Osteocyte (in vitro differentiated cells): ENCODE data around the gene KCNK18. TPM values are rescaled to one million over a fixed set of nuclear protein-coding genes. Genes with fewer than 3 reads are reported as not detected.
A peak's percentile ranks its signal among the peaks of the same experiment; 100 is the strongest.

Source experiments
- DNase-seq: peaks from one replicate; pipeline ENCODE4 v3.0.0; 2021; ENCODE audit warnings: mixed read lengths; ENCODE audit not compliant: unreplicated experiment; ENCODE audit errors: extremely low spot score
- H3K27ac Mint-ChIP-seq: one replicate; pipeline ENCODE4 v1.8.0; 2021; ENCODE audit warnings: mild to moderate bottlenecking, mixed read lengths; ENCODE audit not compliant: unreplicated experiment
- H3K27me3 Mint-ChIP-seq: one replicate; pipeline ENCODE4 v1.8.0; 2021; ENCODE audit warnings: mixed read lengths; ENCODE audit not compliant: unreplicated experiment
- H3K36me3 Mint-ChIP-seq: one replicate; pipeline ENCODE4 v1.8.0; 2021; ENCODE audit warnings: mixed read lengths; ENCODE audit not compliant: unreplicated experiment
- H3K4me1 Mint-ChIP-seq: one replicate; pipeline ENCODE4 v1.8.0; 2021; ENCODE audit warnings: mixed read lengths; ENCODE audit not compliant: unreplicated experiment
- H3K4me3 Mint-ChIP-seq: one replicate; pipeline ENCODE4 v1.8.0; 2021; ENCODE audit warnings: mild to moderate bottlenecking, moderate library complexity, mixed read lengths; ENCODE audit not compliant: unreplicated experiment
- H3K9me3 Mint-ChIP-seq: one replicate; pipeline ENCODE4 v1.8.0; 2021; ENCODE audit warnings: mixed read lengths; ENCODE audit not compliant: unreplicated experiment
- total RNA-seq: library from RNA; stranded (reverse); gene quantifications from 2 replicates; pipeline ENCODE4 v1.2.1, GENCODE V29; 2021
- TF ChIP-seq, protein P1 (sequence below): fragments of 200-600 bp; sonication (generic); IDR thresholded peaks from 2 replicates; pipeline ENCODE4 v1.5.0; 2021; ENCODE audit warnings: antibody characterized with exemption, mild to moderate bottlenecking, moderate library complexity

Gene KCNK18
- total RNA-seq, 1 donor from 2014 or later, result not detected

DNA sequence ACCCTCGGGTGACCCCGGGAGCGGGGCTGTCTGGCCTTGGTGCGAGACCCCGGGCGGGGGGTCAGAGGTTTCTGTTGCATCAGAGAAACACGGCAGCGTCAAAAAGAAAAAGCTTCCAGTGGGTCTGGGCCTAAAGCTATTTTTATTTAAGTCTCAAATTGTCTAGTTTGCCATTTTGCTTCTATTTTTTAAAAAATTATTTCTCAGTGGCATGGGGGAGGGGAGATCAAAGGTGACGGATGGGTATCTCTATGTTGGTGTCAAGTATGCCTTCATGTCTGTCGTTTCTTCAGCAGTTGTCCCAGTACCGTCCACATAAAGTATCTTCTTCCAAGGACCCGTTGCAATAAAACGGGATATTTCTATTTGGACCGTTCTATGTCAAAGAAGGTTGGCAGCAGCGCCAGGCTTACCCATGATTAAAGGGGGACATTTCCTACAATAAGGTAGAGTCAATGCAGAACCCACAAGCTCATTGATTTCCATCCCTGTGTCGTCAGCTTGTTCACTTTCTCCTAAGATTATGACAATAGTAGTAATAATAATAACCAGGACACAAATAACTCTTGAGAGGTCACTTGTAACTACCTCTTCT lies 33.2 kb upstream of the KCNK18 start:
- Mint-ChIP-seq H3K4me1 (peaks cover 31% of the 10 kb centered on the region), H3K27ac (no peak overlapping the region)

DNA sequence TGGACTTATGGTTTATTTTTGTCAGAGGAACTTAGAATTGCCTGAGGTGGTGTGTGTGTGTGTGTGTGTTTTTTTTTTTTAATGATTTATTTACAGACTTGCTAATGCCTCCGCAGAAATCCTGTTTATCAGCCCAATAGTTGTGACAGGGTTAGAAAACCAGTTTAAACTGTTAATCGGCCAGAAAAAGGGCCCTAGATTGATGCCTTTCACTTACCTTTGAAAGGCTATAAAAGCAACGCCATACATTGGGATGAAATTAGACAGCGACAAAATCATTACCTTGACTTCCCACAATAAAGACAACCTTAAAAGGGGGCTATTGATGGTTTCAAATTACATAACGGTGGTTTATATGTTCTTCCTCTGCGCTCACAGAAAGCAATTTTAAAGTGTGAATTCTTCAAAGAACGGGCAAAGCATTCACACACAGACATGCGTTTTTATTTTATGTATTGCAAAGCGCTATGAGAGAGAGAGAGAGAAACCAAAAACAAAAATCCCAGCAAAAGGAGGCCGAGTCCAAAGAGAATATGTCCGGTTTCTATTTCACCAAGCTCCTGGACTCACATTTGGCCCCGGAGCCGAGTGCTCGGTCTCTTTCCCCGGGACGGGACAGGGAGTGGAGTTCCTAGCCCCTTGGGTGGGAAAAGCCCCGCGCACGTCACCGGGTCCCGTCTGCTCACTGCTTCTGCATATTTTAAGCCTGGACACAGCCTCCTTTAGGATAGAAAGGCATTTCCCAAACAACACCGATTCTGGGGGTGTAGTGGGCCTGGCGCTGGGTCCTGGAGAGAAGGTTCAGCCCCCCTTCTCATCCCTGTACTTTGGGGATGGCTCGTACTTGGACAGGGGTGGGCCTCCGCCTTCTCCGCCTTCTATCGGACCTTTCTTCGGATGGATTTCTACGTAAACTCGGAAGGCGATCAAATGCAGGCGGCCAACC lies 32.4 kb upstream of the KCNK18 start:
- H3K27ac Mint-ChIP-seq, result no peak overlapping the region

More for the DNA sequence above, 33.2 kb upstream of the KCNK18 start:
- Mint-ChIP-seq H3K36me3 (no peaks in the 10 kb centered on the region), H3K4me3 (no peak overlapping the region), H3K27me3 (peaks cover 84% of the 10 kb centered on the region), H3K9me3 (no peaks in the 10 kb centered on the region)
- TF ChIP-seq, protein P1, sequence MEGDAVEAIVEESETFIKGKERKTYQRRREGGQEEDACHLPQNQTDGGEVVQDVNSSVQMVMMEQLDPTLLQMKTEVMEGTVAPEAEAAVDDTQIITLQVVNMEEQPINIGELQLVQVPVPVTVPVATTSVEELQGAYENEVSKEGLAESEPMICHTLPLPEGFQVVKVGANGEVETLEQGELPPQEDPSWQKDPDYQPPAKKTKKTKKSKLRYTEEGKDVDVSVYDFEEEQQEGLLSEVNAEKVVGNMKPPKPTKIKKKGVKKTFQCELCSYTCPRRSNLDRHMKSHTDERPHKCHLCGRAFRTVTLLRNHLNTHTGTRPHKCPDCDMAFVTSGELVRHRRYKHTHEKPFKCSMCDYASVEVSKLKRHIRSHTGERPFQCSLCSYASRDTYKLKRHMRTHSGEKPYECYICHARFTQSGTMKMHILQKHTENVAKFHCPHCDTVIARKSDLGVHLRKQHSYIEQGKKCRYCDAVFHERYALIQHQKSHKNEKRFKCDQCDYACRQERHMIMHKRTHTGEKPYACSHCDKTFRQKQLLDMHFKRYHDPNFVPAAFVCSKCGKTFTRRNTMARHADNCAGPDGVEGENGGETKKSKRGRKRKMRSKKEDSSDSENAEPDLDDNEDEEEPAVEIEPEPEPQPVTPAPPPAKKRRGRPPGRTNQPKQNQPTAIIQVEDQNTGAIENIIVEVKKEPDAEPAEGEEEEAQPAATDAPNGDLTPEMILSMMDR, result no peak
- DNase-seq, result no peak

DNA sequence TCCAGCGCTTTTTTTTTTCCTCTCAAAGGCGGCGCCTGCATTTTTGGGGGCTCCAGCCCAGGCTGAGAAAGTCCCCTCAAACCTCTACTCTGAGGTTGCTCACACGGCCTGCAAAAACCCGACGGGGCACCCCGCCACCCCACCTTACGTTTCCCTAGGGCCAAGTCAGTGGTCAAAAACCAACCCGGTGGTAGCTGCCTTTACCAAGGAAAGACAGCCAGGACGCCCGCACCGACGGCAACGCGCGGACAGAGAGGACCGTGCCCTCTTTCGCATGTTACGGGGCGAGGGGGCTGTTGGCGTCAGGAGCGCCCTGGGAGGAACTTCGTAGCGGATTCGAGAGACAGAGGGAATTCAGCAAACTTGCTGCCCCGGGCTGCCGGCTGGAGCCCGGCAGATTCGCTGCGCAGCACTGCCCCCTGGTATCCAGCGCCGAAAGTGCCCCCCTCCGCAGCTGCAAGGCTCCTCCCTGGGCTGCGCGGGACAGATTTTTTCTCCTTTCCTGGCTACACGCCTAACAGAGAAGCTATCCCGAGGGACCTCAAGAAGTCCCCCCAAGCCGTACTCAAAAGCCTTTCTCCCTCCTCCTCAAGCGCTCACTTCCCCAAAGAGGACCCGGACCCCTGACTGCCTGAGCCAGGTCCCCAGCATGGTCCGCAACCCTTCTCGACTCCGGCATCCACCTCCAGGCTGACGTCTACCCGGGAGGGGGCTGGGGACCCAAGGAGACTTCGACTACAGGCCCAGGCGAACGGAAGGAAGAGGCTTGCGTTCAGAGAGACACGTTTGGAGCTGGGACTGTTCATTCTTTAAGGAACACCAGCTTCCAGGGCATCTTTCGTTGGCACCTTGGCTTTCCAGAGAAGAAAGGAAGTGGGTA lies 31.5 kb upstream of the KCNK18 start:
- Mint-ChIP-seq H3K36me3 (no peaks in the 10 kb centered on the region), H3K27me3 (peaks cover 84% of the 10 kb centered on the region), H3K4me1 (peaks cover 31% of the 10 kb centered on the region), H3K27ac (no peak overlapping the region), H3K9me3 (no peaks in the 10 kb centered on the region), H3K4me3 (peak overlapping the region; percentile 6)
- TF ChIP-seq, protein P1, result peak; percentile 76
- DNase-seq, result no peak

More for the DNA sequence above, 32.4 kb upstream of the KCNK18 start:
- H3K4me3 Mint-ChIP-seq, result peak overlapping the region; percentile 47
- TF ChIP-seq, protein P1, result no peak
- no peak for DNase-seq
- H3K9me3 Mint-ChIP-seq, result no peaks in the 10 kb centered on the region
- H3K4me1 Mint-ChIP-seq, result peaks cover 31% of the 10 kb centered on the region
- no peaks in the 10 kb centered on the region for H3K36me3 Mint-ChIP-seq
- H3K27me3 Mint-ChIP-seq, result peaks cover 84% of the 10 kb centered on the region

DNA sequence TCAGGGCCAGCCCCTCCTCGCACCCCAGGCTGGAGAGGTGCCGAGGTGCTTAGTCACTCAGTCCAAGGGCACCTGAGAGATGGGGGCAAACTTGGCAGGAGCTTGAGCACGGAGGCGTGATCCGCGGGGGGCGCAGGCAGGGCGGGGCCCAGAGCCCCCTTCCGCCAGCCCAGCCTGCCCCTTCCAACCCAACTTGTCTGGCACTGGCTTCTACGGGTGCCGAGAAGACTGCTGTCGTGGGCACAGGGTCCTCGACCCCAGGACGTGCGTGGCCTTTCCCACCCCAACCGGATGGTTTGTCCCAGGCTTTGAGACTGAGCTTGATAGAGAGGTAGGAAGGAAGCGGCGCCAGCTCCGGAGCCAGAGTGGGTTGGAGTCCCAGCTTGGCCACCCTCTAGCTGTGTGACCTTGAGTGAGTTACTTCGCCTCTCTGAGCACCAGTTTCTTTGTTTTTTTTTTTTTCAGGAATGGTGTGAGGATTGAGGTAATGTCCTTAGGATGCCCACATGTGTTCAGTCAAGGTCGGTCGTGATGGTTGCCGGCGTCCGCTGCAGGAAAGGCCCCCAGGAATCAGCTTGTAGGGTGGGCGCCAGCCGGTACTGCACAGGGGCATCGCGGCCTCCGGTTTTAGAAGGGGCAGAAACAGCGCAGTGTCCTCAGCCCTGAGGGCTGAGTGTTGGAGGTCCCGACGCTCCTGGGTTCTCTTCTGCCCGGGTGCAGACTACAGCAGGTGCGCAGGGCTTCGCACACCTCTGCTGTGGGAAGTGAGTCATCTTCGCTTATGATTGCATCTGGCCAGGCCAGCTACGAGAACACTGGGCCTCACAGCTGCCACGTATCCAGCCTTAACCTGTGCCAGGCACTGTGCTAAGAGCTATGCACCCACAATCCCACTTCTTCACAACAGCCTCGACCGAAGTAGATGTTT lies 30.6 kb upstream of the KCNK18 start:
- Mint-ChIP-seq H3K9me3 (no peaks in the 10 kb centered on the region), H3K36me3 (no peaks in the 10 kb centered on the region), H3K4me1 (peaks cover 31% of the 10 kb centered on the region), H3K27ac (no peak overlapping the region), H3K4me3 (no peak overlapping the region), H3K27me3 (peaks cover 82% of the 10 kb centered on the region)
- no peak for DNase-seq
- TF ChIP-seq, protein P1, result no peak
